Breast epithelium (tissue), 3 donors: ENCODE measurements around the gene SLC9A4.

Experiments
- POLR2A ChIP-seq: fragments of 450-650 bp; IDR thresholded peaks from one replicate; pipeline ENCODE4 v1.6.1; 2016; ENCODE audit warnings: antibody characterized with exemption, mild to moderate bottlenecking, moderate library complexity
- TF ChIP-seq, protein P1 (sequence below), 3 donors: fragments of 450-650 bp; IDR thresholded peaks; one replicate each; pipeline ENCODE4 v1.5.1; 2016 to 2017; ENCODE audit warnings: antibody characterized with exemption in 3 of 3, mild to moderate bottlenecking in 3 of 3, moderate library complexity in 3 of 3

- TF ChIP-seq POLR2A: no peak
- TF ChIP-seq, protein P1, sequence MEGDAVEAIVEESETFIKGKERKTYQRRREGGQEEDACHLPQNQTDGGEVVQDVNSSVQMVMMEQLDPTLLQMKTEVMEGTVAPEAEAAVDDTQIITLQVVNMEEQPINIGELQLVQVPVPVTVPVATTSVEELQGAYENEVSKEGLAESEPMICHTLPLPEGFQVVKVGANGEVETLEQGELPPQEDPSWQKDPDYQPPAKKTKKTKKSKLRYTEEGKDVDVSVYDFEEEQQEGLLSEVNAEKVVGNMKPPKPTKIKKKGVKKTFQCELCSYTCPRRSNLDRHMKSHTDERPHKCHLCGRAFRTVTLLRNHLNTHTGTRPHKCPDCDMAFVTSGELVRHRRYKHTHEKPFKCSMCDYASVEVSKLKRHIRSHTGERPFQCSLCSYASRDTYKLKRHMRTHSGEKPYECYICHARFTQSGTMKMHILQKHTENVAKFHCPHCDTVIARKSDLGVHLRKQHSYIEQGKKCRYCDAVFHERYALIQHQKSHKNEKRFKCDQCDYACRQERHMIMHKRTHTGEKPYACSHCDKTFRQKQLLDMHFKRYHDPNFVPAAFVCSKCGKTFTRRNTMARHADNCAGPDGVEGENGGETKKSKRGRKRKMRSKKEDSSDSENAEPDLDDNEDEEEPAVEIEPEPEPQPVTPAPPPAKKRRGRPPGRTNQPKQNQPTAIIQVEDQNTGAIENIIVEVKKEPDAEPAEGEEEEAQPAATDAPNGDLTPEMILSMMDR (IDR thresholded peaks at IDR 0.05): no peak
These were observed 11.5 kb downstream of the SLC9A4 start for GRCh38 chr2:102484310-102485061.
